Adipocyte (in vitro differentiated cells): ENCODE data around the gene NUDT14.

Experiments
- DNase-seq: peaks from one replicate; pipeline ENCODE4 v3.0.0-alpha.2; 2015; ENCODE audit warnings: low read depth
- H3K27me3 ChIP-seq: replicated peaks from 2 replicates; pipeline ENCODE4 v1.7.0; 2013; ENCODE audit warnings: mild to moderate bottlenecking, low read length, moderate library complexity; ENCODE audit not compliant: control insufficient read depth, insufficient read depth
- H3K36me3 ChIP-seq: 2 replicates; pipeline ENCODE4 v1.7.0; 2013; ENCODE audit warnings: low read length, mild to moderate bottlenecking, moderate library complexity; ENCODE audit not compliant: control insufficient read depth, insufficient read depth, severe bottlenecking
- H3K4me1 ChIP-seq: 2 replicates; pipeline ENCODE4 v1.7.0; 2013; ENCODE audit warnings: mild to moderate bottlenecking, low read length, moderate library complexity; ENCODE audit not compliant: control insufficient read depth, insufficient read depth
- H3K4me3 ChIP-seq: 2 replicates; pipeline ENCODE4 v1.7.0; 2013; ENCODE audit warnings: mild to moderate bottlenecking, low read length, moderate library complexity
- H3K9ac ChIP-seq: 2 replicates; pipeline ENCODE4 v1.7.0; 2013; ENCODE audit warnings: mild to moderate bottlenecking, low read length, moderate library complexity
- H3K9me3 ChIP-seq: 2 replicates; pipeline ENCODE4 v1.7.0; 2013; ENCODE audit warnings: mild to moderate bottlenecking, low read length, moderate library complexity; ENCODE audit not compliant: control insufficient read depth

Gene NUDT14

GRCh38 chr14:105140581-105140980, 40.5 kb downstream of the NUDT14 start:
- no peaks in the 10 kb centered on the region for H3K4me1 ChIP-seq
- H3K36me3 ChIP-seq = no peaks in the 10 kb centered on the region
- peaks cover 16% of the 10 kb centered on the region for H3K9me3 ChIP-seq
- no peak for DNase-seq
- peaks cover 12% of the 10 kb centered on the region for H3K27me3 ChIP-seq
- H3K4me3 ChIP-seq = no peak overlapping the region
- H3K9ac ChIP-seq = no peak overlapping the region

GRCh38 chr14:105139831-105140239, 41.3 kb downstream of the NUDT14 start:
- DNase-seq = no peak
- no peak overlapping the region for H3K9ac ChIP-seq
- no peaks in the 10 kb centered on the region for H3K4me1 ChIP-seq
- H3K4me3 ChIP-seq = no peak overlapping the region
- H3K9me3 ChIP-seq = peaks cover 16% of the 10 kb centered on the region
- H3K27me3 ChIP-seq = peaks cover 13% of the 10 kb centered on the region
- H3K36me3 ChIP-seq = no peaks in the 10 kb centered on the region

GRCh38 chr14:105139212-105139825, 41.8 kb downstream of the NUDT14 start:
- DNase-seq = no peak
- Histone ChIP-seq H3K27me3 (peaks cover 17% of the 10 kb centered on the region), H3K4me1 (no peaks in the 10 kb centered on the region), H3K4me3 (no peak overlapping the region), H3K9me3 (peaks cover 16% of the 10 kb centered on the region), H3K36me3 (no peaks in the 10 kb centered on the region), H3K9ac (no peak overlapping the region)

GRCh38 chr14:105138551-105139111, 42.5 kb downstream of the NUDT14 start:
- Histone ChIP-seq H3K36me3 (no peaks in the 10 kb centered on the region), H3K27me3 (peaks cover 17% of the 10 kb centered on the region), H3K4me3 (no peak overlapping the region), H3K9me3 (peaks cover 16% of the 10 kb centered on the region), H3K9ac (no peak overlapping the region), H3K4me1 (no peaks in the 10 kb centered on the region)
- DNase-seq = no peak

GRCh38 chr14:105138021-105138541, 43.0 kb downstream of the NUDT14 start:
- no peak for DNase-seq
- H3K9me3 ChIP-seq = peaks cover 17% of the 10 kb centered on the region
- H3K9ac ChIP-seq = no peak overlapping the region

GRCh38 chr14:105137481-105138020, 43.6 kb downstream of the NUDT14 start:
- Histone ChIP-seq H3K27me3 (peaks cover 23% of the 10 kb centered on the region), H3K36me3 (no peaks in the 10 kb centered on the region), H3K9ac (no peak overlapping the region), H3K4me1 (no peaks in the 10 kb centered on the region), H3K9me3 (peaks cover 21% of the 10 kb centered on the region), H3K4me3 (no peak overlapping the region)
- DNase-seq = no peak

More at GRCh38 chr14:105138021-105138541, 43.0 kb downstream of the NUDT14 start:
- Histone ChIP-seq H3K27me3 (peaks cover 19% of the 10 kb centered on the region), H3K36me3 (no peaks in the 10 kb centered on the region), H3K4me1 (no peaks in the 10 kb centered on the region), H3K4me3 (no peak overlapping the region)

GRCh38 chr14:105136401-105137322, 44.5 kb downstream of the NUDT14 start:
- peaks cover 23% of the 10 kb centered on the region for H3K27me3 ChIP-seq
- H3K36me3 ChIP-seq = no peaks in the 10 kb centered on the region
- peaks cover 24% of the 10 kb centered on the region for H3K9me3 ChIP-seq
- H3K9ac ChIP-seq = no peak overlapping the region
- no peak overlapping the region for H3K4me3 ChIP-seq
- no peak for DNase-seq
- H3K4me1 ChIP-seq = no peaks in the 10 kb centered on the region

GRCh38 chr14:105135700-105136395, 45.3 kb downstream of the NUDT14 start:
- H3K4me1 ChIP-seq = no peaks in the 10 kb centered on the region
- H3K9ac ChIP-seq = no peak overlapping the region

GRCh38 chr14:105132921-105133654, 48.0 kb downstream of the NUDT14 start:
- DNase-seq = no peak
- Histone ChIP-seq H3K36me3 (no peaks in the 10 kb centered on the region), H3K9ac (no peak overlapping the region), H3K4me1 (no peaks in the 10 kb centered on the region), H3K4me3 (no peak overlapping the region), H3K9me3 (peaks cover 16% of the 10 kb centered on the region), H3K27me3 (peaks cover 30% of the 10 kb centered on the region)

More at GRCh38 chr14:105135700-105136395, 45.3 kb downstream of the NUDT14 start:
- Histone ChIP-seq H3K9me3 (peaks cover 32% of the 10 kb centered on the region), H3K4me3 (no peak overlapping the region), H3K36me3 (no peaks in the 10 kb centered on the region), H3K27me3 (peaks cover 23% of the 10 kb centered on the region)
- DNase-seq = no peak

- H3K4me3 ChIP-seq = no peak overlapping the region
- no peaks in the 10 kb centered on the region for H3K4me1 ChIP-seq
- H3K36me3 ChIP-seq = no peaks in the 10 kb centered on the region
- peaks cover 34% of the 10 kb centered on the region for H3K27me3 ChIP-seq
- no peak for DNase-seq
- H3K9me3 ChIP-seq = peaks cover 16% of the 10 kb centered on the region
- H3K9ac ChIP-seq = no peak overlapping the region
Observed at GRCh38 chr14:105131241-105131640, 49.9 kb downstream of the NUDT14 start.
